K562 (cell line): ENCODE data around the gene PSMD8. TPM values are rescaled to one million over a fixed set of nuclear protein-coding genes. Genes with fewer than 3 reads are reported as not detected.

Experiments used
- ARNT ChIP-seq, 2 experiments: fragments of 450-650 bp; IDR thresholded peaks; 2 replicates each; pipeline ENCODE4 v1.6.1; 2016; ENCODE audit warnings: mild to moderate bottlenecking in 1 of 2
- ATF1 ChIP-seq, 2 experiments: fragments of 450-650 bp in 1 of 2; IDR thresholded peaks; 2 replicates each; pipeline ENCODE4 v1.6.1; 2016; ENCODE audit warnings: missing compliant biosample characterization in 1 of 2, missing genetic modification characterization in 1 of 2
- CBX5 ChIP-seq: IDR thresholded peaks from 2 replicates; pipeline ENCODE4 v1.6.1; 2014; ENCODE audit warnings: low read depth, borderline replicate concordance
- FOSL1 ChIP-seq: fragments of 200-800 bp; sonication (Bioruptor generic); conservative IDR thresholded peaks from 2 replicates; pipeline ENCODE4 v1.6.1; 2016; ENCODE audit warnings: missing genetic modification characterization, missing compliant biosample characterization
- FOXA1 ChIP-seq: fragments of 450-650 bp; IDR thresholded peaks from 2 replicates; pipeline ENCODE4 v1.6.1; 2016; ENCODE audit warnings: mild to moderate bottlenecking, borderline replicate concordance
- GTF2F1 ChIP-seq: IDR thresholded peaks from 2 replicates; pipeline ENCODE4 v1.6.1; 2011; ENCODE audit warnings: low read depth, low read length, improper control_type of control experiment
- IRF2 ChIP-seq: sonication (generic); formaldehyde crosslinking; IDR thresholded peaks from 2 replicates; pipeline ENCODE4 v1.8.1; 2022; ENCODE audit warnings: mild to moderate bottlenecking, missing genetic modification reagents
- KLF16 ChIP-seq: IDR thresholded peaks from 2 replicates; pipeline ENCODE4 v1.6.1; 2016; ENCODE audit warnings: antibody characterized with exemption
- MBD2 ChIP-seq: sonication (generic); IDR thresholded peaks from 2 replicates; pipeline ENCODE4 v1.6.1; 2016; ENCODE audit warnings: low read depth, borderline replicate concordance
- MCM2 ChIP-seq: fragments of 450-650 bp; IDR thresholded peaks from 2 replicates; pipeline ENCODE4 v1.6.1; 2017; ENCODE audit warnings: low read depth, mild to moderate bottlenecking
- MTF1 ChIP-seq: fragments of 250-450 bp; sonication (Bioruptor Pico); IDR thresholded peaks from 2 replicates; pipeline ENCODE4 v1.9.0; 2021; ENCODE audit warnings: moderate library complexity, mild to moderate bottlenecking, inconsistent platforms, borderline replicate concordance
- NCOA1 ChIP-seq: fragments of 450-650 bp; IDR thresholded peaks from 2 replicates; pipeline ENCODE4 v1.6.1; 2016; ENCODE audit warnings: low read depth
- RBM15 ChIP-seq: fragments of 200-400 bp; formaldehyde crosslinking; IDR thresholded peaks from 2 replicates; pipeline ENCODE4 v1.6.1; 2018; ENCODE audit warnings: mild to moderate bottlenecking, low read length, moderate library complexity; ENCODE audit not compliant: insufficient read depth
- RBM34 ChIP-seq: fragments of 200-400 bp; formaldehyde crosslinking; IDR thresholded peaks from 2 replicates; pipeline ENCODE4 v1.6.1; 2018; ENCODE audit warnings: low read length, borderline replicate concordance; ENCODE audit not compliant: insufficient read depth
- SP2 ChIP-seq: IDR thresholded peaks from 2 replicates; pipeline ENCODE4 v1.6.1; 2011; ENCODE audit warnings: mild to moderate bottlenecking, low read depth, low read length, moderate library complexity; ENCODE audit not compliant: poor library complexity, severe bottlenecking; ENCODE audit errors: extremely low read depth
- TSC22D4 ChIP-seq: fragments of 450-650 bp; IDR thresholded peaks from 2 replicates; pipeline ENCODE4 v1.6.1; 2016; ENCODE audit warnings: missing genetic modification characterization, missing biosample characterization, control low read depth
- ZKSCAN8 ChIP-seq: fragments of 200-800 bp; sonication (Bioruptor generic); IDR thresholded peaks from 2 replicates; pipeline ENCODE4 v1.6.1; 2016; ENCODE audit warnings: missing genetic modification characterization, missing compliant biosample characterization
- ZNF444 ChIP-seq: fragments of 250-450 bp; sonication (Bioruptor Pico); IDR thresholded peaks from 2 replicates; pipeline ENCODE4 v1.4.0; 2020; ENCODE audit warnings: mild to moderate bottlenecking, moderate library complexity
- ZNF764 ChIP-seq: fragments of 250-450 bp; sonication (Bioruptor Pico); IDR thresholded peaks from 2 replicates; pipeline ENCODE4 v1.4.0; 2020; ENCODE audit warnings: low read depth, mild to moderate bottlenecking, moderate library complexity
- polyA plus RNA-seq, 8 experiments: library from polyadenylated mRNA; depleted of rRNA in 4 of 8; stranded (reverse) in 5 of 8; unstranded in 3 of 8; fragments of >200 nt; fragmentation: Nextera tagmentation in 2 of 8; fragmentation: Illumina TruSeq in 1 of 8; extraction: Ambion mirVana in 2 of 8; extraction: Trizol in 1 of 8; gene quantifications; 2 replicates each; pipeline versions ENCODE4 v1.2.1 to v1.2.3, GENCODE V29; 2011 to 2014; ENCODE audit warnings: inconsistent platforms in 1 of 8, missing spikeins in 1 of 8
- total RNA-seq, 7 experiments: library from RNA; depleted of rRNA in 6 of 7; stranded (reverse); fragments of >200 nt in 6 of 7; fragmentation: Illumina TruSeq in 2 of 7; extraction: Trizol in 2 of 7; gene quantifications; 2 replicates each; pipeline versions ENCODE4 v1.2.1 to v1.2.3, GENCODE V29; 2011 to 2021; ENCODE audit warnings: low replicate concordance in 1 of 7
- TF ChIP-seq, protein P1 (sequence below): sonication (generic); formaldehyde crosslinking; IDR thresholded peaks from 2 replicates; pipeline ENCODE4 v1.8.0; 2022; ENCODE audit warnings: mild to moderate bottlenecking, low read depth, missing genetic modification reagents
- TF ChIP-seq, protein P2 (sequence below): fragments of 250-450 bp; sonication (Bioruptor Pico); IDR thresholded peaks from 2 replicates; pipeline ENCODE4 v1.8.0; 2021; ENCODE audit warnings: moderate library complexity, mild to moderate bottlenecking, inconsistent platforms
- TF ChIP-seq, protein P3 (sequence below), 2 experiments: fragments of 450-650 bp in 1 of 2; sonication (generic) in 1 of 2; formaldehyde crosslinking; conservative IDR thresholded peaks; 2 replicates each; pipeline versions ENCODE4 v1.4.0 to v1.8.1; 2020 to 2022; ENCODE audit warnings: mild to moderate bottlenecking in 1 of 2, missing genetic modification reagents in 1 of 2
- TF ChIP-seq, protein P4 (sequence below): fragments of 250-450 bp; sonication (Bioruptor Pico); IDR thresholded peaks from 2 replicates; pipeline ENCODE4 v1.5.0; 2020; ENCODE audit warnings: mild to moderate bottlenecking, borderline replicate concordance
- TF ChIP-seq, protein P5 (sequence below): sonication (generic); formaldehyde crosslinking; IDR thresholded peaks from 2 replicates; pipeline ENCODE4 v1.8.0; 2023; ENCODE audit warnings: mild to moderate bottlenecking, missing genetic modification reagents

The PSMD8 gene
- total and polyA plus RNA-seq, 9 of the 15 experiments (the other 6 are each of a cell fraction or from before 2014, with no cell fraction given), result 130 to 583 (median 315) TPM

DNA sequence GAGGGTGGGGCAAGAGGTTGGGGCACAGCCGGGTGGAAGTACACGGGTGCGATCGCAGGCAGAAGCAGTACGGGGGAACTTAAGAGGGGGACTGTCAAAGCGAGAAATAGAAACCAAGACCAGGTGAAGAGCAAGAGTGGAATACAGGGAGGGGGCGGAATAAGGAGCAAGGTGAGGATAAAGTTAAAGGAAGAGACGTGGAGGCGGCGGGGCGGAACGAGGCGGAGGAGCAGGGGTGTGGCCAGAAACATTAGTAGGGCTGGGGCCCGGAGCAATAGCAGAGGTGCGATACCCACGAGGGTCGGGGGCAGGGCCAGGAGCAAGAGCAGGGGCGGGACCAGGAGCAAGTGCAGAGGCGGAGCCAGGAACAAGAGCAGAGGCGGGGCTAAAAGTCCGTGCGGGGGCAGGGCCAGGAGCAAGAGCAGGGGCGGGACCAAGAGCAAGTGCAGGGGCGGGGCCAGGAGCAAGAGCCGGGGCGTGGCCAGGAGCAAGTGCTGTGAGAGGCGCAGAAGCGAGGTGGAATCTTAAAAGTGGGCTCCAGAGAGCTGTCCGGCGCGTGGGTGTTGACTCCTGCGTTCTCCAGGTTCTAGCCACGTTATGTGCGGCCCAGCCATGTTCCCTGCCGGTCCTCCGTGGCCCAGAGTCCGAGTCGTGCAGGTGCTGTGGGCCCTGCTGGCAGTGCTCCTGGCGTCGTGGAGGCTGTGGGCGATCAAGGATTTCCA lies 37.6 kb upstream of the PSMD8 start (continued):
- TF ChIP-seq IRF2 (CRISPR knock-in tag), result no peak
- TF ChIP-seq, protein P1, sequence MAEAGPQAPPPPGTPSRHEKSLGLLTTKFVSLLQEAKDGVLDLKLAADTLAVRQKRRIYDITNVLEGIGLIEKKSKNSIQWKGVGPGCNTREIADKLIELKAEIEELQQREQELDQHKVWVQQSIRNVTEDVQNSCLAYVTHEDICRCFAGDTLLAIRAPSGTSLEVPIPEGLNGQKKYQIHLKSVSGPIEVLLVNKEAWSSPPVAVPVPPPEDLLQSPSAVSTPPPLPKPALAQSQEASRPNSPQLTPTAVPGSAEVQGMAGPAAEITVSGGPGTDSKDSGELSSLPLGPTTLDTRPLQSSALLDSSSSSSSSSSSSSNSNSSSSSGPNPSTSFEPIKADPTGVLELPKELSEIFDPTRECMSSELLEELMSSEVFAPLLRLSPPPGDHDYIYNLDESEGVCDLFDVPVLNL (CRISPR knock-in tag), result no peak
- TF ChIP-seq ZNF444 (CRISPR knock-in tag), result no peak
- TF ChIP-seq FOXA1, result no peak
- no peak for TF ChIP-seq ATF1 (CRISPR knock-in tag; IDR thresholded peaks at IDR 0.05)
- TF ChIP-seq ATF1 (tag; IDR thresholded peaks at IDR 0.05), result peak; percentile 41
- no peak for TF ChIP-seq GTF2F1
- no peak for TF ChIP-seq RBM34
- no peak for TF ChIP-seq ZKSCAN8 (CRISPR knock-in tag)
- TF ChIP-seq ARNT (IDR thresholded peaks at IDR 0.05), result 0 out of 4 replicates have a peak, but pooled peaks of 1 of the 2 experiments have one; percentile 22
- no peak for TF ChIP-seq MBD2
- TF ChIP-seq NCOA1, result no peak
- no peak for TF ChIP-seq SP2
- TF ChIP-seq, protein P2, sequence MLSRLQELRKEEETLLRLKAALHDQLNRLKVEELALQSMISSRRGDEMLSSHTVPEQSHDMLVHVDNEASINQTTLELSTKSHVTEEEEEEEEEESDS, result no peak
- no peak for TF ChIP-seq ZNF764 (CRISPR knock-in tag)
- TF ChIP-seq FOSL1, result no peak
- TF ChIP-seq TSC22D4 (tag), result no peak
- TF ChIP-seq CBX5, result 0 out of 2 replicates have a peak, but pooled peaks have one; percentile 21
- no peak for TF ChIP-seq MTF1
- no peak for TF ChIP-seq MCM2
- TF ChIP-seq KLF16, result no peak; the same call in 1 of the 2 replicates
- TF ChIP-seq RBM15, result no peak
- TF ChIP-seq, protein P3, sequence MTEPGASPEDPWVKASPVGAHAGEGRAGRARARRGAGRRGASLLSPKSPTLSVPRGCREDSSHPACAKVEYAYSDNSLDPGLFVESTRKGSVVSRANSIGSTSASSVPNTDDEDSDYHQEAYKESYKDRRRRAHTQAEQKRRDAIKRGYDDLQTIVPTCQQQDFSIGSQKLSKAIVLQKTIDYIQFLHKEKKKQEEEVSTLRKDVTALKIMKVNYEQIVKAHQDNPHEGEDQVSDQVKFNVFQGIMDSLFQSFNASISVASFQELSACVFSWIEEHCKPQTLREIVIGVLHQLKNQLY (CRISPR knock-in tag; conservative IDR thresholded peaks at IDR 0.05), result no peak
- TF ChIP-seq, protein P4, sequence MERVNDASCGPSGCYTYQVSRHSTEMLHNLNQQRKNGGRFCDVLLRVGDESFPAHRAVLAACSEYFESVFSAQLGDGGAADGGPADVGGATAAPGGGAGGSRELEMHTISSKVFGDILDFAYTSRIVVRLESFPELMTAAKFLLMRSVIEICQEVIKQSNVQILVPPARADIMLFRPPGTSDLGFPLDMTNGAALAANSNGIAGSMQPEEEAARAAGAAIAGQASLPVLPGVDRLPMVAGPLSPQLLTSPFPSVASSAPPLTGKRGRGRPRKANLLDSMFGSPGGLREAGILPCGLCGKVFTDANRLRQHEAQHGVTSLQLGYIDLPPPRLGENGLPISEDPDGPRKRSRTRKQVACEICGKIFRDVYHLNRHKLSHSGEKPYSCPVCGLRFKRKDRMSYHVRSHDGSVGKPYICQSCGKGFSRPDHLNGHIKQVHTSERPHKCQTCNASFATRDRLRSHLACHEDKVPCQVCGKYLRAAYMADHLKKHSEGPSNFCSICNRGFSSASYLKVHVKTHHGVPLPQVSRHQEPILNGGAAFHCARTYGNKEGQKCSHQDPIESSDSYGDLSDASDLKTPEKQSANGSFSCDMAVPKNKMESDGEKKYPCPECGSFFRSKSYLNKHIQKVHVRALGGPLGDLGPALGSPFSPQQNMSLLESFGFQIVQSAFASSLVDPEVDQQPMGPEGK (CRISPR knock-in tag), result no peak
- TF ChIP-seq, protein P5, sequence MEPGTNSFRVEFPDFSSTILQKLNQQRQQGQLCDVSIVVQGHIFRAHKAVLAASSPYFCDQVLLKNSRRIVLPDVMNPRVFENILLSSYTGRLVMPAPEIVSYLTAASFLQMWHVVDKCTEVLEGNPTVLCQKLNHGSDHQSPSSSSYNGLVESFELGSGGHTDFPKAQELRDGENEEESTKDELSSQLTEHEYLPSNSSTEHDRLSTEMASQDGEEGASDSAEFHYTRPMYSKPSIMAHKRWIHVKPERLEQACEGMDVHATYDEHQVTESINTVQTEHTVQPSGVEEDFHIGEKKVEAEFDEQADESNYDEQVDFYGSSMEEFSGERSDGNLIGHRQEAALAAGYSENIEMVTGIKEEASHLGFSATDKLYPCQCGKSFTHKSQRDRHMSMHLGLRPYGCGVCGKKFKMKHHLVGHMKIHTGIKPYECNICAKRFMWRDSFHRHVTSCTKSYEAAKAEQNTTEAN (CRISPR knock-in tag), result no peak
